HPDE6-E6E7 (cell line): ENCODE measurements around the gene ATP13A4.

Source experiments
- DNase-seq: peaks from one replicate; pipeline ENCODE4 v3.0.0; 2011; ENCODE audit warnings: missing footprints; ENCODE audit errors: extremely low spot score

ATP13A4 gene

DNA sequence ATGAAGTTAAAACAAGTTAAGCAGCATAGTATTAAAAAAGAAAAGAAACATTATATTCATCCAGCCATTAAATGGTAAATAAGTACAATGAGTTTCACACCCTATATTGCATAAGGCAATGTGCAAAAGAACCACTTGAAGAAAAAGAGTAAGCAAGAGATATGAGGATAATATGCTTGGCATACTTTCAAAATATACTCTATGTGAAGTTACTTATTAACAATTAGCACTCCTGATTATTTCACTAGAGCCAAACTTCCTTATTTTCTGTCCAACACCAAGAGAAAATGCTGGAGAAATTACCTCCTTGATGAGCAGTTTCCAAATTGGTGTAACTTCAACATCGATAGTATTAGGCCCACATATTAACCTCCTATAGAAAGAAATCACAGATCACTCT, 63.7 kb downstream of the ATP13A4 start:
- DNase-seq, result no peak

DNA sequence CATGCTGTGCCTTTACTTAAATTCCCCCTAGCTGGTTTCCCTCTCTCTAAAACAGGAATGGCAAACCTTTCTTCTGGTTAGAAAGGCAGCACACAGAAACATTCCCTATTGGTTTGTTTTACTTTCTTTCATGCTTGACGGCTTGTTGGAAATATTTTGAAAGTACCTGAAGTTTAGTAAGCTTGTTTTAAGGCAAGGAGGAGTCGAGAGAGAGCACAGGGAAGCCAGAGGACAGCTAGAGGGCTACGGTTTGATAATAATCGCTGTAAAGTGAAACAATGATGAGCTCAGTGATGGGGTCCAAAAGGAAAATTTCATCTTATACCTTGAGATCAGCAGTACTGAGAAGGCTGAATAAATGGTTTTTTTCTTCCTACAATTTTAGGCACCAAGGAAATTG, 64.1 kb downstream of the ATP13A4 start:
- no peak for DNase-seq

DNA sequence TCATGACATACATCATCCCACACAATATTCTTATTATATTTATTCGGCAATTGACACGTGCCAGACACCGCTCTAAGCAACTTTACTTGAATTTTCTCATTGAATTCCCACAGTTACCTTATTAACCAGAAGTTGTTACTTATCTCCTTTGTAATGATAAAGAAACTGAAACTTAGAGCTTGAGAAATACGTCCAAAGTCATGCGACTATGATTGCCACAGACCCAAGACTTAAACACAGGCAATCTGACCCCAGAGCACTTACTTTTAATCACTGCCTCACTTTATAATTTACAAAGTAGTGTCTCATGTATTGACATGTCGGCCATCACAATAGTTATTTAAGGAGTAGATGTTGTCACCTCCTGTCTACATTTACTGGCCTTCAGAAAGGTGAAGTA, 64.7 kb downstream of the ATP13A4 start:
- no peak for DNase-seq

DNA sequence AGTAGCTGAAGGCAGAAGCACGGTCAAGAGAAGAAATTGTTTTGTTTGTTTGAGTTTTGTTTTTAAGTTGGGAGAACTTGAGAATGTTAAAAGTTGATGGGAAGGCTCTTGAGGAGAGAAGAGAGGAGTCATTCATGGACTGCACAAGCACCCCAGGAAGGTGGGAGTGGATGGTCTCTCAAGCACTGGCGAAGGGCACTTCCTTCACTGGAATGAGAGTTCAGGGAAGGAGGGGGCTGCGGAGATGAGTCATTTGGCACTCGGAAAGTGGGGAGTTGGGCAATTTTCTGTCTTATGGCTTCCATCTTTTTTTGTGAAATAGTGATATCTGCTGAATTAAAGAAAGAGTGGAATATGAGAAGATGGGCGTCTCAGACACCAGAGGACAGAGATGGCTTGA, 66.0 kb downstream of the ATP13A4 start:
- DNase-seq, result no peak

DNA sequence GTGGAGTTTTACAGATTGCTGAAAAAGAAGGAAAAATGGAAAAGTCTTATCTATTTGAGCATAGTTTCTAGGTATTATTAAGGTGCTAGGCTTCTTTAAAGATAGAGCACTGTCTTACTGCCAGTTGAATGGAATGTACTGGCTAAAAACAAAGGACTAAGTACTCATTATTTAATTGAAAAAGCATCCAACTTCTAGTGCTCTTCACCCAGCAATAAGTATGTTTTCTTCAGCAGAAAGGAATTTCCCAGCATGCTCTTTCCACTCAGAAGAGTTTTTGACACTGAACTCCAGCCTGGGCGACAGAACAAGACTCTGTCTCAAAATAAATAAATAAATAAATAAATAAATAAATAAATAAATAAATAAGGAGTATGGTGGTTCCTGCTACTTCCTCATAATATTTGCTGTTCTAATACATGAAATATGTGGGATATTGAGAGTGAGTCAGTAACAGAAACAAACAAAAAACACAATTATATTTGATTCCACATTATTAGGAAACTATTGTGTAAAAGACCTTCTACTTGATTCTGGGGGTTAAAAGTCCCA, 70.6 kb downstream of the ATP13A4 start:
- DNase-seq, result no peak

DNA sequence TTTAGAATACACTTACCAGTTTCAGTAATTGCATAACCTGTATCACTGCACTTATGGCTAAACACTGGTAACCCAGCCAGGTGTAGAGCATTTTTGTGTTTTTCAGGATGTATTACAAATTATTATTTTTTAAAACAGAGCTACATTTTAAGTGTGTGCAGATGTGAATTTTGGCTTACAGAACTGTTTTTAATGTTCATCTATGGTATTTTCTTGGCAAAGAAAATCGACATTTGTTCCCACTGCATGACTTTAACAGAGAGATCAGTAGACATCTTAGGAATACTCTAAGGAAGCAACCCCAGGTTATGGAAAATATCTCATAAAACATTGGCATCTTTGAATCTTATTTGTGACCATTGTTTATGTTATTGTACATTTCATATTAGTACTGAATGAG, 73.3 kb downstream of the ATP13A4 start:
- DNase-seq, result no peak

DNA sequence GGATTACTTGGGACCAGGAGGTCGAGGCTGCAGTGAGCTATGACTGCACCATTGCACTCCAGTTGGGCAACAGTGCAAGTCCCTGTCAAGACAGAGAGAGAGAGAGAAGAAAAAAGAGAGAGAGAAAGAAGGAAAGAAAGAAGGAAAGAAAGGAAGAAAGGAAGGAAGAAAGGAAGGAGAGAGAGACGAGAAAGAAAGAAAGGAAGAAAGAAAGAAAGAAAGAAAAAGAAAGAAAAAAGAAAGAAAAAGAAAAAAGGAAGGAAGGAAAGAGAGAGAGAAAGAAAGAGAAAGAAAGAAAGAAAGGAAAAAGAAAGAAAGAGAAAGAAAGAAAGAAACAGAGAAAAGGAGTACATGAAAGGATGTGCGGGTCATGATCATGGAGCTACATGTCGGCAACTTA, 80.2 kb downstream of the ATP13A4 start:
- DNase-seq, result no peak

DNA sequence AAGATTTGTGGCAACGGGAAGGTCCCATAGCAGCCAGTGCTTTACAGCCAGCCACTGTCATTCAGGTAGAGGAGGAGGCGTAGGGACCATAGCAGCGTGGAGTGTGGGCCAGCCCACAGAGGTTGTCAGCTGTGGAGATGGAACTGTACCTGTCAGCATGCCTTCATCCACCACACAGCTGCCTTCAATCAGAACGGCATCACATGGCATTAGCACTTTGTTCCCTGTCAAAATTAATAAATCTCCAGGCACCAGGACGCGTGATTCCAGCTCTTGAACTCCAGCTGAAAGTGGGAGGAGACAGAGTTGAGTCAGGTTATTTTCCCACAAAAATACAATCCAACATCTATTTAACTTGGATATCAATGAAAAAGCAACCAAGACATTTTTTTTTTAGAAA, 84.0 kb downstream of the ATP13A4 start:
- no peak for DNase-seq

DNA sequence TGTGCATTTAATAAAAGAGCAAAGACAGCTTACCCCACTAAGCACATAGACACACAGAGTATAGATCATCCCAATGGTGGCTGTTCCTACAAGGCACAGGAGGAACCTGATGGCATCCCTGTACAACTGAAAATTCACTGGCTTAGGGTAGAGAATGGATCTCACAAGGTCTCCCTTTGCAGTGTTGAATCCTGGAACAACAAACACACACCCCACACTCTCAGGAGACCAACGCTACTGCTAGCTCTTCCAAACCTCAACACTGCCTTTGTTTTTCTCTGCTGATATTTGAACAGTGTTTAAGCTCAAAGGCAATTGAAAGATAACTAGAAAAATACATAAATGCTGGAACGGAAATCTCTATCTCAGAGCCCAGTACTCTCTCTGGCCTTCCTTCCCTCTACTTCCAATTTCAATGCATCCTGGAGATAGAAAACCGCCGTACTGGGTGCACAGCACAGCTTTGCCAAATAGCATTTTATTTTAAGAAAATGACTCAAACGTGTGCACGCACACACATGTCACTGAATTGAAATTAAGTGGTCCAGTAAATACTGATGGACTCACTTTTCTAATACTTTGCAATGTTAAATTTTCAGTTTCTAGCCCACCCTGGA, 88.6 kb downstream of the ATP13A4 start:
- DNase-seq, result no peak

DNA sequence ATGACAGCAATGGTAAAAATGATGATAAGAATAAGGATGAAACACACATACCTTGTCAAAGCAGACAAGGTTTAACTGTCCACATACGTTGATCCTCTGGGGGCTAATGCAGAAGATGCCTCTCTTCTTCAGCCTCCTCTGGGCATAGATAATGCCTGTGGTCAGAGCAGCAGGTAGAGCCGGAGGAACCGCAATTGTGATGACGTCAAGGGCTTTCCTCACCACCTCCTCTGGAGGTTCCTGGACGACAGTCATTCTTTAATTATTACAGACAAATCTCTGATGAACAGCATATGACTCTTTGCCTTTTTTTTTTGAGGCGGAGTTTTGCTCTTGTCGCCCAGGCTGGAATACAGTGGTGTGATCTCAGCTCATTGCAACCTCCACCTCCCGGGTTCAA, 89.8 kb downstream of the ATP13A4 start:
- no peak for DNase-seq

DNA sequence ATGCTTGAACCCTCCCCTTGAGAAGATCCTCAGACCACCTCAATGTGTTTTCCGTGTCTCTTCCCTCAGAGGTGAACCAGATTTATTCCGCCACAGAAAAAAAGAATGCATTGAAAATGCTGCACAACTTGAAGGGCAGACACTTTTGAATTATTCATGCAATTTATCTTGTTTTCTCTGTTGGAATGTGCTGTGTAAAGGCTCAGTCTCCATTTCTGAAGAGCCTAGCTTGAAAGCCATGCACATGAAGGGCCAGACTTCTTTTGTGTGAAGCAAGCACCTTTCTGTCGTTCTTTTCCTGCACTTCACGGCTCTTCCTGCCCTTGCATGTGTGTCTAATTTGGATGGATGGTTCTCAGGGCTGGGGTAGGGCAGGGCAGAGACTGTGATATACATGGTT, 97.2 kb downstream of the ATP13A4 start:
- no peak for DNase-seq

DNA sequence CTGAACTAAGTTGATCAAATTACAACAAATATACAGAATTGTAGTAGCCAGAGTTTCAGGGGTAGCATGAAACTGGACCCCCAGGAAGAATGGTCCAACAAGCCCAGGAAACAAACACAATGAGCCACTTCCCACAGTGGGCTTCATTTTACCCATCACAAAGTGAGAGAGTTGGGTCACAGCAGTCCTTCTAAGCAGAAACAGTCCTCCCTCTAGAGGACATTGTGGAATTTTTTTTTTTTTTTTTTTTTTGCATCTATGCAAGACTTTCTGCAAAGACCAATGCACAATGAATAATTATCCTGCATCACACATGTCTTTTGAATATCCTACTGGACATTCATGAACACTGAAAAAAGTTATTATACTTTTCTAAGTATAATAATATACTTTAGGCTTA, 102.4 kb downstream of the ATP13A4 start:
- DNase-seq, result no peak

DNA sequence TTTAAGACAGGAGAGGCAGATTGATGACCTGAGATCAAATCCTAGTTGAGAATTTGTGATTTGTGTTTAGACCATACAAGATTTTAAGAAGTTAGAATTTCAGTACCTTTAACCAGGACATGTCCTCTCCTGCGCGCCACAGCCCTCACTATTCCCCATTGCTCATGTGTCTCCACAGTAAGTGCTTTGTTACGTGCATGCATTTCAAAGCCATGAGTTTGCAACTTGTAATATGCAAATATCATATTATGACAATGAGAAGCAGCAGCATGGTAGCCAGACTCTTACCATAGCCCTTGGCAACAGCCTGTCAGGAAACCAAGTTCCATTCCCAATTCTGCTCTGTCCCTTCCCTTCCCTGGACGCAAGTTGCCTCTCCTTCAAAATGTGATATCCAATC, 102.8 kb downstream of the ATP13A4 start:
- DNase-seq, result no peak

DNA sequence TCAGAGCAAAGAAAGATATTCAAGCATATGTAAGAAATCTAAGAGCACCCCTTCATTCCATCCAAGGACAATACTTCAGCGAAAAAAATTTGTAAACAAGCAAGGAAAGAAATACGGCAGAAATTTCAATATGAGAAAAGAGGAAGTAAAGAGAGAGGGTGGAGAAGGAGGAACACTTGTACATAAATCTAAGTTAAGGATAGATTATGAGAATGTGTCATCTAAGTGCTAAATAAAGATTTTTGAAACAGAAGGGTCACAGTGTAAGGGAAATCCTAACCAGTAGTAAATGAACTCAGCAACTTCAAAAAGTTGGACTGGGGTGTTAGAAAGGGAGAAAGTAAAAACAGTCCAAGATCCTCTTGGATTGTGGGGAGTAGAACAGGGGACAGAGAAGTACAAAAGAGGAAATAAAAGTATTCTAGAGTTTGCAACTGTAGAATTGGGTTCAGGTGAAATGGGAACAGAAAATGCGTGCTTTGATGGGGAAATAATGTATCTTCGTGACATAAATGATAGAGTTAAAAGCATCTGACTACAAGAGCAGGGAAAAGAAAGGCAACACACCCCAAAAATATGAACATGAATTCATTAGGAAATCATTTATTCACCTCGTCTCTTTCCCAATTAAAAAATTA, 107.6 kb downstream of the ATP13A4 start:
- no peak for DNase-seq

DNA sequence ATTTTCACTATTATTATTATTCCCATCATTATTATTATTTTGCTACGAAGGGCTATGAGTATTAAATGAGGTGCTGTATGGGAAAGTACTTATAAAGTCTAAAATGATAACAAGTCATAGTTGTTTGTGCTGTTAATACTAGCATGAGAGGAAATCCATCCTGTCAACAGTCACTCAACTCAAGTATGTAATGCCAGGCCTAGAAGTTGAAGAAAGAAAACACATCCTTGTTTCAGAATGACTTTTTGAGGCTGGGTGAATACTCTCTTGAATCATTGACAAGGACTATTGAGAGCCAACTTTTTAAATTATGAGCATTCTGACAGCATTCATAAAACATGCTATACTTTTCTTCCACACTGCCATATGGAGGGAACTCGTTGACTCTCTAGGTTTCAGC, 115.3 kb downstream of the ATP13A4 start:
- DNase-seq, result no peak

DNA sequence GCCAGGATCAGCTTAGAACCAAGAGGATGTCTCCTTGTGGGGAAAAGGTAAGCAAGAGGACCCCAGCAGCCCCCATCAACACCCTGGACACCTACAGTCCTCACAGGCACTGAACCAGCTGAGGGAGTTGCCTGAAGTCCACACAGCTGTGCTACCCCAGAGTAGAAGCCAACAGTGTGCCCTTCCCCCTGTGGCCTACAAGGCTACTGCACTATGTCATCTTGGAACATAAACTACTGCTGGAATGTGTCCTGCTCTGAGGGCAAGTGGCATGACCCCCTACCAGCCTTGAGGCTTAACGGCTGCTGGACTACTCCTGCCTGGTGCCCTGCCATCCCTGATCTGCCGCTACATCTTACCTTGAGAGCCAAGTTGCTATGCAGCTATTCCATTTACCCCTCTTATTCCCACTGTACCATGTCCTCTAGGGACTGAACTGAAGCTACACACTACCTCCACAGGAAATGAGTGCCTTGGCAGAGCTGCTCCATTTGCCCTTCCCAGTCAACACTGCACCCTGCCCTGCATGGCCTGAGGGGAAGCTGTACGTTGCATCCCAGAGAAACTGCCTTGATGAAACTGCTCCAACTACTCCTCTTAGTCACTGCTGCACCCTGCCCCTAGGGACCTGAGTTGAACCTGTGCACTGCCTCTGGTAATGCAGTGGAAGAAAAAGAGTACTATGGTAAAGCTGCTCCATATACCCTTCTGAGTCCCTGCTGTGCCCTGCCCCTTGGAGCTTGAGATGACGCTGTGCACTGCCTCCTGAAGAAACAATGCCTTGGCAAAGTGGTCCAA, 135.9 kb downstream of the ATP13A4 start:
- DNase-seq, result no peak

DNA sequence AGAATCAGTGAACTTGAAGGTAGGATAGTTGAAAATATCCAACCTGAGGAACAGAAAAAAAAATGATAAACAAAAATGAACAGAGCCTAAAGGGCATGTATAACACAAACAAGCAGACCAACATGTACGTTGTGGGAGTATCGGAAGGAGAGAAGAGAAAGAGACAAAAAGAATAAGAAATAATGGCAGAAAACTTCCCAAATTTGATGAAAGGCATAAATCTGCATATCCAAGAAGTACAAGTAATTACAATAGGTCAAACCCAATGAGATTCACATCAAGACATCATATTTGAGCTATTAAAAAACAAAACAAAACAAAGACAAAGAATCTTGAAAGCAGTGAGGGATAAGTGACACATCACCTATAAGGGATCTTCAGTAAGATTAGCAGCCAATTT, 138.1 kb downstream of the ATP13A4 start:
- no peak for DNase-seq

DNA sequence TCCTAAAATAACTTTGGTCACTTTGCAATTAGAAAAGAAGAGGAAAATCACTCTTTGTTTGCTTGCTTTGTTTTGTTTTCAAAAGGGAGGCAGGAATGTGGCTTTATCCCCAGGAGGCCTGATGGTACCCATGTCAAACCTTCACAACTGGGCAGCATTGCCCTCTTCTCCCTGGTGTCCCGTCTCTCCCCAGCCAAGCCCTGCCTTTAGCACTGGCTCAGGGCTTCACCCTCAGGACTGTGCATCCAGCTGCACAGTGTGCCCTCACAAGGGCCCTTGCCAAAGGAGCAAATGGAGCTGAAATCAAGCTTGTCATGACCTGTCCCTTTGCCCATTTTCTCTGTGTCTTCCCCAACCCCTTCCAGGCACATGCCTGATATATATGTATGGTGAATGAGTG, 147.0 kb downstream of the ATP13A4 start:
- no peak for DNase-seq

DNA sequence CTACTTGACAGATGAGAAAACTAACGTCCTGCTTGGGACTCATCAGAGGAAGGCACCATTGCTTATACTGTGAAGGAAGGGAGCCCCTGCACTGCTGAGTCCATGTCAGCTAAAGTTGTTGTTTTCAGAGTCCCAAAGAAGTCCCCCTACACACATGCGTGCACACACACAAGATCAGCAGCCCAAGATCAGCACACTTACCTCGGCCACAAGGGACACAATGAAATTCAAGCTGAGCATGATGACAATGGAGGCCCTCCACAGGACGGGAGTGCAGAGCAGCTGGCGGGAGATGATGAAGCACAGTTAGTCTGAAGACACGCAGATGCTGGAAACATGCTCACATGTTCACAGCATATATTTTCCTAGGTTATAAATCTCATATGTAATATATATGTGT, 147.6 kb downstream of the ATP13A4 start:
- DNase-seq, result no peak

DNA sequence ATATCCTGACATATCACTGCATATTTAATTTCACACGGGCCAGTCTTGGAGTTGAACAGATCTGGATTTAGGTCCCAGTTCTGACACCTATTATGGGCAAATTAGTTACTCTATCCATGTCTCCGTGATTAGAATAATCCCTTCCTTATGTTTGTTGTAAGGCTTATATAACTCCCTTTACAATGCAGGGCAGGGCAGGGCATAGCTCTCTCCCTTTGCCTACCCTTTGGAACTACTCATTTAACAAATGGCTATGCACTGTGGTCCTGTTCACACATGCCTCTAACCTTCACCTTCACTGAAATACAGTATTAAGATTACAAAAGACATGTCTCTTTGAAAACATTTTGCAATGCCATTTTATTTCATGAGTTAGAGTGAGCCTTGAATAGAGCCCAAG, 151.4 kb downstream of the ATP13A4 start:
- no peak for DNase-seq

DNA sequence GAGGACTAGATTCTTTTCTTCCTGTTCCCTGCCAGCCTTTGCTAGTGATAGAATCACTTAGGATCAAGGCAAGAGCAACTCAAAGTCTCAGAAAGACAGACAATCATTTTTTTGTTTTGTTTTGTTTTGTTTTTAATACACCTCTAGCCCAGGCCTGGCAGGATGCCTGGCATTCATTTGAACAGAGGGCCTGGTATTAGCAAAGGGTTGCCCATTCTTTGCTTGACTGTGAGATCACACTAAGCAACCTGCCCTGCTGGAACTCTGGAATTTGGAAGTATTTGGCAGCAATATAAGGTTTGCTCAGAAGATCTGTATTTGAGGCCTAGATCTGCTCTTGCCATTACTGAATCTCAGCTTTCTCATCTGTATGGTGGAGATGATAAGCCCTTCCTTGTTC, 154.4 kb downstream of the ATP13A4 start:
- DNase-seq, result no peak

DNA sequence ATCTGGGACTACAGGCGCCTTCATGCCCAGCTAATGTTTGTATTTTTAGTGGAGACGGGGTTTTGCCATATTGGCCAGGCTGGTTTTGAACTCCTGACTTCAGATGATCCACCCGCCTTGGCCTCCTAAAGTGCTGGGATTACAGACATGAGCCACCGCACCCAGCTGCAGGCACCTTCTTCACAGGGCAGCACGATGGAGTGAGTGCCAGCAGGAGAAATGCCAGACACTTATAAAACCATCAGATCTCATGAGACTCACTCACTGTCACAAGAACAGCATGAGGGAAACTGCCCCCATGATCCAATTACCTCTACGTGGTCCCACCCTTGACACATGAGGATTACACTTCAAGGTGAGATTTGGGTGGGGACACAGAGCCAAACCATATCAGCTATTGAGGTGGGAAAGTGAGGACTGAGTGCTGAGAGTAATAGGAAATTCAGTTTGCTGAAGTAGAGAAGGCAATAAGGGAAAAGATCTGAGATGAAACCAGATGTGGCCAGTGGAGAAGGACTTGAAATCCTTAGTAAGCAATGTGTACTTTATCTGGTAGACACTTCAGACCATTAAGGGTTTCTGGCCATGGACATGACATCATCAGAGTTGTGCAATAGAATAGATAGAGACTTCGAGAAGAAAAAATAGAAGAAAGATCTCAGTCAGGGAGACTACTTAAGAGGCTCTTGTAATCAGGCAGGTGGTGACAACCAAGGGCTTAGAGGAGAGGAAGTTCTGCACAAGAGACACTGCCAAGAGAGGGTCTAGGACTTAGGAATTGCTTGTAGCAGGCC, 158.0 kb downstream of the ATP13A4 start:
- no peak for DNase-seq
